ENCODE results near the gene PLTP.

GRCh38 chr20:45910670-45911485, 1.1 kb downstream of the PLTP start:
- TF ChIP-seq EP300 (IDR thresholded peaks at IDR 0.05) (no peak), CTCF (IDR thresholded peaks at IDR 0.05) (no peak), POLR2A (IDR thresholded peaks at IDR 0.05) (peak; percentile 23 to 69)

Measured in gastroesophageal sphincter (tissue), 3 donors.